Activated CD4-positive, alpha-beta T cell treated with anti-CD3 and anti-CD28 coated beads, Interleukin-2, amount 10 ng/mL, durations not matched to agents 24 days and 14 days (primary cell): ENCODE results near the gene PACSIN2. TPM values are rescaled to one million over a fixed set of nuclear protein-coding genes. Genes with fewer than 3 reads are reported as not detected.
"Not testable (repeated sequence)": the region's sequence is repeated elsewhere in the genome, so short reads cannot be mapped to it uniquely, and the experiment has no call there.

Experiments used
- DNase-seq: peaks from one replicate; pipeline ENCODE4 v3.0.0; 2022
- H3K27ac Mint-ChIP-seq: one replicate; pipeline ENCODE4 v1.8.0; 2022; ENCODE audit warnings: mild to moderate bottlenecking, mixed read lengths
- H3K27me3 Mint-ChIP-seq: one replicate; pipeline ENCODE4 v1.8.0; 2022; ENCODE audit warnings: mixed read lengths
- H3K36me3 Mint-ChIP-seq: one replicate; pipeline ENCODE4 v1.8.0; 2022; ENCODE audit warnings: low read depth, mild to moderate bottlenecking, mixed read lengths
- H3K4me1 Mint-ChIP-seq: one replicate; pipeline ENCODE4 v1.8.0; 2021; ENCODE audit warnings: mixed read lengths
- H3K4me3 Mint-ChIP-seq: one replicate; pipeline ENCODE4 v1.8.0; 2022; ENCODE audit warnings: mild to moderate bottlenecking, moderate library complexity, mixed read lengths
- H3K9me3 Mint-ChIP-seq: one replicate; pipeline ENCODE4 v1.8.0; 2021; ENCODE audit warnings: mixed read lengths
- intact Hi-C: fragments of 100-400 bp; cut with micrococcal nuclease; formaldehyde crosslinking; loops from one replicate; pipeline ENCODE4 v1.15.1; 2023
- total RNA-seq: library from RNA; stranded (reverse); gene quantifications from 2 replicates; pipeline ENCODE4 v1.2.3, GENCODE V29; 2022

Gene PACSIN2
- total RNA-seq, 1 donor from 2014 or later, result 32.5 TPM

DNA sequence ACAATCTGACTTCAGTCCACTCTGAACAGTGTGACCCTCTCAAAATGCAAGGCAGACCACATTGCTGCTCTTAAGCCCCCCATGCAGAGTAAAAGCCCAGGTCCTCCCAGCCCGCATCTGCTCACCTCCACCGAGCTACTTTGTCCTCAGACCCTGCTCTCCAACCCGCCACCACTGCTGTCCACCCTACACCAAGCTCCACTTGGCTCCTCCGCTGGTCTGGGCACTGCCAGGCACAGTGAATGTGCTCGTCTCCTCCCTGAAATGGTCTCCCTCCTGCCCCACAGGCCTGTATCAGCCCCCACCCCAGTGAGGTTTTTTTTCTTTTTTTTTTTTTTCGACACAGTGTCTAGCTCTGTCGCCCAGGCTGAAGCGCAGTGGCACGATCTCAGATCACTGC lies 90.5 kb downstream of the PACSIN2 start:
- no peaks in the 10 kb centered on the region for H3K36me3 Mint-ChIP-seq
- H3K27me3 Mint-ChIP-seq, result no peaks in the 10 kb centered on the region
- H3K27ac Mint-ChIP-seq, result no peak overlapping the region
- H3K9me3 Mint-ChIP-seq, result no peaks in the 10 kb centered on the region
- H3K4me3 Mint-ChIP-seq, result no peak overlapping the region
- intact Hi-C loops, result no loop called here
- DNase-seq, result no peak
- peaks cover 12% of the 10 kb centered on the region for H3K4me1 Mint-ChIP-seq

DNA sequence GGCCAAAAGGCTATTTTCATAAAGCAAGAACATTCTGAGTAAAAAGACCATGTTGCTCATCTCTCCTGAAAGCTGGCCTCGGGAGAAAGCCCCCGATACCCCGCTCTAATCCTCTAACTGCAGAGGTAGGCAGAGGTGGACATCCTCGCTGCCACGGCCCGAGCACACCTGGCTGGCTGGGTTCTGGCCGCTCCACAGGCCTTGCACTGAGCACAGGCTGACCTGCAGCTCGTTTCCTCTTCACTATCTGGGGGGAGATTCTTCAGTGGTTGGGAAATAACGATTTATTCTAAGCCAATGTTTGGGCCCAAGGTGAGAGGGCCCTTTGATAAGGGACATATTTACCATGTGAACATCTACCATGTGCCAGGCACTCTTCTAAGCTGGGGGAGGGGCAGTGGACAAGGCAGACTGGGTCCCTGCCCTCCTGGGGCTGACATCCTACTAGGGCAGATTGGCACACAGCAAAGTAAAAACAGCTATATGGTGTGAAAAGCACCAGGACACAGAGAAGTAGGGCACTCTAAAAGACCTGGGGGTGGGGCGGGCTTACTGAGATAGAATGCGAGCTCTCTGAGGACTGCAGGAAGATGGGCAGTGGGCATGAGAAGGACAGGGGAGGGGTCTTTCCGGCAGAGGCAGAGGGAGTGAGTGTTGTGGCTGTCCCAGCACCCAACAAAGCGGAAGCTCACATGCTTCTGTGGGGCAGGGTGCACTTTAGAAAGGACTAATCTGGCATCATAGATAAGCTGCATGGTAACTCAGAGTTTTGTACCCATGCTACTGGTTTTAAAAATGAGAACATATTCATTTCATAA lies 92.4 kb downstream of the PACSIN2 start:
- H3K4me1 Mint-ChIP-seq, result peaks cover 15% of the 10 kb centered on the region
- no peak overlapping the region for H3K4me3 Mint-ChIP-seq
- no peaks in the 10 kb centered on the region for H3K9me3 Mint-ChIP-seq
- H3K27ac Mint-ChIP-seq, result no peak overlapping the region
- no peak for DNase-seq
- H3K36me3 Mint-ChIP-seq, result no peaks in the 10 kb centered on the region
- intact Hi-C loops, result no loop called here
- H3K27me3 Mint-ChIP-seq, result no peaks in the 10 kb centered on the region

DNA sequence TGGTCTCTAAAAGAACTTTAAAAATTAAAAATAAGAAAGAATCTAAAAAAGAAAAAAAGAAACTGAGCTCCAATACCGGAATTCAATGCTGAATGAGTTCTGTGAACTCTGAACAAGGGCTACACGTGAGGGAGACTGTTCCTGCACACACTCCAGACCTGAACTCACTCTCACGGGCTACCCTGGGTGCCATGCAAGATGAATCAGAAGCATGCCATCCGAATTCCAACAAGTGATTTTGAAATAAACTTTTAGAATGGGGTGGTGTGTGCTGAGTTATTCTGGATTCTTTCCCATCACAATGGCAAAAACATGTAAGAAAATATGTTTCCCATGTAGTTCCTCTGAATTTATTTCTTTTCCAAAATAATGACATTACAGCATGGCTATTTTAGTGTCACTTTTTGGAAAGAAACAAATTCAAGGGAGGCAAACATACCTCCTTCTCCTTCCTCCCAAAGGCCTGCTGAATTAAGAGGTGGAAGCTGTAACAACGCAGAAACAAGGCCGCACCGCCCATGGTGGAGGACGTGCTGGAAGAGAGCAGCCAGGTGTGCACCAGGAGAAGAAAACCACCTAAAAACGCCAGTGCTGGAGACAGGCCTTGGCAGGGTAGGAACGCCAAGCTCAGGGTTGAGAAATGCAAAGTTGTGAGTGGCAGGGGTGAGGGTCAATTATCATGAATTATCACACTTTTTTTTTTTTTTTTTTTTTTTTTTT lies 94.7 kb downstream of the PACSIN2 start:
- H3K4me3 Mint-ChIP-seq, result no peak overlapping the region
- H3K27me3 Mint-ChIP-seq, result no peaks in the 10 kb centered on the region
- H3K36me3 Mint-ChIP-seq, result no peaks in the 10 kb centered on the region
- no peak overlapping the region for H3K27ac Mint-ChIP-seq
- H3K4me1 Mint-ChIP-seq, result peaks cover 13% of the 10 kb centered on the region
- DNase-seq, result no peak
- no peaks in the 10 kb centered on the region for H3K9me3 Mint-ChIP-seq
- intact Hi-C loops, result no loop called here

DNA sequence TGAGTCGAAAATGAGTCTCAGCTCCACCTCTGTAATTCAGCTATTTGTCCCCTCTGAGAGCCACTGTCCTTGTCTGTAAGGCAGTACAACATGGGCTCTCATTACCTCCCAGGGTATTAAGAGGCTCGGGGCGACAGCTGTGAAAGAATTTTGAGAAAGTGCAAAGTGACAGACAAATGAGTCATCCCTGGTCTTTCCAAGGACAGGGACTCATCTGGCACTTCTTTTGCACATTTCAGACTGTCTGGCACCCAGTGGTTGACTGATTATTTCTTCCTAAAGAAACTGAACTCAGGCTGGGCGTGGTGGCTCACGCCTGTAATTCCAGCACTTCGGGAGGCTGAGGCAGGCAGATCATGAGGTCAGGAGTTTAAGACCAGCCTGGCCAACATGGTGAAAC lies 95.8 kb downstream of the PACSIN2 start:
- no peaks in the 10 kb centered on the region for H3K27me3 Mint-ChIP-seq
- no peaks in the 10 kb centered on the region for H3K36me3 Mint-ChIP-seq
- DNase-seq, result no peak
- H3K27ac Mint-ChIP-seq, result no peak overlapping the region
- no peaks in the 10 kb centered on the region for H3K9me3 Mint-ChIP-seq
- peaks cover 13% of the 10 kb centered on the region for H3K4me1 Mint-ChIP-seq
- H3K4me3 Mint-ChIP-seq, result no peak overlapping the region
- intact Hi-C loops, result no loop called here

DNA sequence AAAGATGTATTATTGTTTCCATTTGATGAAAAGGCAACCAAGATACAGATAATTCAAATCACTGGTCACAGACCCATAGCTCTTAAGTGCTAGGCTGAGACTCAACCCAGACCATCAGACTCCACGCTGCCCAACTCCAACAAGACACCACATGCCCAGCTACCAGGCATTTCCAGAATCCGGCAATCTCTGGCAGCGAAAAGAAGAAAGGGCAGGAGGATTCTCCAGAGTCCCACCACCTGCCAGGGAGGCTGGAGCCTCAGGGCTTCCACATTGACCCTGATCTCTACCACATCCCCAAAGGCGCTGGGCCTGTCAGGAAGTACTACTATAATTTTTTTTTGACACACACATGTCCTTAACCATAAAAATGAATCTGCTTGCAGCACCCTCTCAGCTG lies 96.4 kb downstream of the PACSIN2 start:
- no peaks in the 10 kb centered on the region for H3K36me3 Mint-ChIP-seq
- no peak overlapping the region for H3K27ac Mint-ChIP-seq
- intact Hi-C loops, result no loop called here
- H3K9me3 Mint-ChIP-seq, result no peaks in the 10 kb centered on the region
- peaks cover 13% of the 10 kb centered on the region for H3K4me1 Mint-ChIP-seq
- DNase-seq, result no peak
- H3K4me3 Mint-ChIP-seq, result no peak overlapping the region
- H3K27me3 Mint-ChIP-seq, result no peaks in the 10 kb centered on the region

DNA sequence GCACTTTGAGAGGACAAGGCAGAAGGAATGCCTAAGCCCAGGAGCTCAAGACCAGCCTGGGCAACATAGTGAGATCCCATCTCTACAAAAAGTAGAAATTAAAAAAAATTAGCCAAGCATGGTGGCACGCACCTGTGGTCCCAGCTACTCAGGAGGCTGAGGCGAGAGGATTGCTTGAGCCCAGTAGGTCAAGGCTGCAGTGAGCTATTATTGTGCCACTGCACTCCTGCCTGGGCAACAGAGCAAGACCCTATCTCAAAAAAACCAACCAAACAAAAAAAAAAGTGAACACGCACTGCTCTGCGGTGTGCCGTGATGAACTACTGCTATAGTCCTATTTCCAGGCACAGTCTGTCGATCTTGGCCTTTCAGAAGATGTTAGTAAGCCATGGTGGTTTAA lies 97.6 kb downstream of the PACSIN2 start:
- not testable (repeated sequence) for H3K36me3 Mint-ChIP-seq

DNA sequence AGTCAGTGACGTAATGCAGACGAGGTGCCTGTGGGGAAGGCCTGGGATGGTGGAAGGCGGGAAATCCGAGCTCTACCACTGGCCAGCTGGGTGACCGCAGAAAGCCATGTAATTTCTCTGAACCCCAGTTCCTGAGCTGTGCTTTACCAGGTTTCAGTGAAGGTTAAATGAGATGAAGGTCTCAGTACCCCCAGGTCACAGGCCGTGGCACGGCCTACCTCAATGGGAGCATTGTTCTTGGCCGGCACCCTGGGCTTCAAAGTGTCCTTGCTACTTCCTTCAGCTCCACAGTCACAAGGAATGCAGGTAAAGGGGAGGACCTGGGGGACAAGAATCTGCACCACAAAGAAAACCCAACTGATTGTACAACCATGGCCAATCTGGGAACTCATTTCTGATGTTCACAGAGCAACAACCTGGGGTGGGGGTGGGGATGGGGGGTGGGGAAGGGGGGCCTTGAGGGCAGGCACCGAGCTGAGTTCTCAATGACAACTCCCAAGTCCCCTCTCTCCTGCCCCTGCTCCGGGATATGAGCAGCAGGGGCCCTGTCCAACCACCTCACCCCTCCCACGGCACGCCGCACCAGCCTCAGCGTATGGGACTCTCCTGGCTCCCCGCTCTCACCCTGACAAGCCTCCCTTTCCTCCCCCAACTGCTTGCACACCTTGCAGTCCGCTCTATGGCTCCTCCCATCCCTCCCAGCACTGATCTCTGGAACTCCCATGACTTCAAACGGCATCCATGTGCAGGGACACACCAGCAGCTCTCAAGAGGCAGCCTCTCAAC lies 98.8 kb downstream of the PACSIN2 start:
- intact Hi-C loops, result no loop called here
- Mint-ChIP-seq H3K27ac (no peak overlapping the region), H3K27me3 (no peaks in the 10 kb centered on the region), H3K4me1 (peaks cover 3% of the 10 kb centered on the region), H3K4me3 (no peak overlapping the region), H3K9me3 (no peaks in the 10 kb centered on the region), H3K36me3 (peaks cover 3% of the 10 kb centered on the region)
- no peak for DNase-seq

More for the DNA sequence above, 97.6 kb downstream of the PACSIN2 start:
- H3K4me3 Mint-ChIP-seq, DNase-seq, H3K4me1 Mint-ChIP-seq, H3K27me3 Mint-ChIP-seq, H3K9me3 Mint-ChIP-seq, intact Hi-C loops, H3K27ac Mint-ChIP-seq: not testable (repeated sequence)

DNA sequence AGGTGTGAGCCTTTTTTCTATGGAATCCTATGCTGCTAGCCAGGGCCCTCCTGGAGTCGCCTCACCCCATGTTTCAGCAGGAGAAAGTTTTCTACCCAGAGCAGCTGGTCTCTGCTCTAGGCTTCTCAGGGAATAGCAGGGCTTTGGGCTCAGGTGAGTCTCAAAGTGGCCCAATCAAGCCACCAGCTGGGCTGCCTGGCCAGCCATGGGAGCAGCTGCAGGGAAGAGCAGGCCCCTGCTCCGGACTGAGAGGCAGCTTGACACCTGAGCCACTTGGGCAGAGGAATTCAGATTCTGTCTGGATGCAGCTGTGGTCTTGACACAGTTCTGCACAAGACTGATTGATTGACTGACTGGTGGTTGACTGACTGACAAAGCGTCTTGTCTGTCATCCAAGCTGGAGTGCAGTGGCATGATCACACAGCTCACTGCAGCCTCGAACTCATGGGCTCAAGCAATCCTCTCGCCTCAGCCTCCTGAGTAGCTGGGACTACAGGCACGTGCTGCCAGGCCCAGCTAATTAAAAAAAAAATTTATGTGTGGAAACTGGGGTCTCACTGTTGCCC lies 100.4 kb downstream of the PACSIN2 start:
- intact Hi-C loops, result no loop called here
- Mint-ChIP-seq H3K27me3 (no peaks in the 10 kb centered on the region), H3K4me3 (no peak overlapping the region), H3K9me3 (no peaks in the 10 kb centered on the region), H3K27ac (no peak overlapping the region), H3K36me3 (peaks cover 3% of the 10 kb centered on the region), H3K4me1 (peaks cover 3% of the 10 kb centered on the region)
- no peak for DNase-seq

DNA sequence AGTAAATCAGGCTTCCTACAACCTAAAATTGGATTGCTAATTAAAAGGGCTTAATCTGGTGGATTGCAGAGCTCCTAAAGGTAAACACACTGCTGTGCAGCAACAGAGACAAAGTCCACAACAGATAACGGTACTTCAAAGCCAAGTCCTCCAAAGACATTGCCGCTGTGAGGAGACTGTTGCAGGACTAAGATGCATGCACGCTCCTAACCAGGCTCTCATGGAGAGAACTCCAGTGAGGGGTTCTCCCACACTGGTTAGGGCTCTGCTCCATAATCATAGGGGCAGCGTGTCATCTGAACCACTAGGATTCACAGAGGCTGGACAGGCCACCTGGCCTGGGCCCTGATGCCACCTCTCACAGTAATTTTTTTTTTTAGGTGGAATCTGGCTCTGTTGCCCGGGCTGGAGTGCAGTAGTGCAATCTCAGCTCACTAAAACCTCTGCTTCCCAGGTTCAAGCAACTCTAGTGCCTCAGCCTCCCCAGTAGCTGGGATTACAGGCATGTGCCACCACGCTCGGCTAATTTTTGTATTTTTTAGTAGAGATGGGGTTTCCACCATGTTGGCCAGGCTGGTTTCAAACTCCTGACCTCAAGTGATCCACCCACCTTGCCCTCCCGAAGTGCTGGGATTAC lies 101.0 kb downstream of the PACSIN2 start:
- H3K36me3 Mint-ChIP-seq, result peaks cover 3% of the 10 kb centered on the region
- no peaks in the 10 kb centered on the region for H3K9me3 Mint-ChIP-seq
- DNase-seq, result no peak
- intact Hi-C loops, result no loop called here
- no peak overlapping the region for H3K4me3 Mint-ChIP-seq
- H3K27me3 Mint-ChIP-seq, result no peaks in the 10 kb centered on the region
- no peak overlapping the region for H3K27ac Mint-ChIP-seq
- H3K4me1 Mint-ChIP-seq, result no peaks in the 10 kb centered on the region

DNA sequence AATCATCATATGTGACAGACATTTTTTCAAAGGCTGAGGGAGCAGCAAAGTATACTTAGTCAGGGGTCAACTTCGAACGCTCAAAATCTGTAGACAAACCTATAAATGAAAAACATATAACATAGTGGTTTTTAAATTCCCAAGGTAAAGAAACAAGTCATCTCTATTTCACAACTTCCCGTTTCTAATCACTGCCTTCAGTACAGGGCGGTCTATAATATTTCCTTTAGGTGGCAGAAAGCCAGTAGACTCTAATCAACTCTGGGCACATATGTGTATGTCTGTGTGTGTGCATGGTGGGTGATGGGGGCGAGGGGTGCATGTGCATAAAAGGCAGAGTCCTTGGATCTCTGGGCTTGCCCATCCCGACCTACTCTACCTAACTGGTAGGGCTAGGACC lies 102.9 kb downstream of the PACSIN2 start:
- H3K27me3 Mint-ChIP-seq, result no peaks in the 10 kb centered on the region
- no peak overlapping the region for H3K27ac Mint-ChIP-seq
- H3K4me1 Mint-ChIP-seq, result no peaks in the 10 kb centered on the region
- no peak overlapping the region for H3K4me3 Mint-ChIP-seq
- H3K36me3 Mint-ChIP-seq, result peaks cover 3% of the 10 kb centered on the region
- no peaks in the 10 kb centered on the region for H3K9me3 Mint-ChIP-seq
- DNase-seq, result no peak
- intact Hi-C loops, result no loop called here

DNA sequence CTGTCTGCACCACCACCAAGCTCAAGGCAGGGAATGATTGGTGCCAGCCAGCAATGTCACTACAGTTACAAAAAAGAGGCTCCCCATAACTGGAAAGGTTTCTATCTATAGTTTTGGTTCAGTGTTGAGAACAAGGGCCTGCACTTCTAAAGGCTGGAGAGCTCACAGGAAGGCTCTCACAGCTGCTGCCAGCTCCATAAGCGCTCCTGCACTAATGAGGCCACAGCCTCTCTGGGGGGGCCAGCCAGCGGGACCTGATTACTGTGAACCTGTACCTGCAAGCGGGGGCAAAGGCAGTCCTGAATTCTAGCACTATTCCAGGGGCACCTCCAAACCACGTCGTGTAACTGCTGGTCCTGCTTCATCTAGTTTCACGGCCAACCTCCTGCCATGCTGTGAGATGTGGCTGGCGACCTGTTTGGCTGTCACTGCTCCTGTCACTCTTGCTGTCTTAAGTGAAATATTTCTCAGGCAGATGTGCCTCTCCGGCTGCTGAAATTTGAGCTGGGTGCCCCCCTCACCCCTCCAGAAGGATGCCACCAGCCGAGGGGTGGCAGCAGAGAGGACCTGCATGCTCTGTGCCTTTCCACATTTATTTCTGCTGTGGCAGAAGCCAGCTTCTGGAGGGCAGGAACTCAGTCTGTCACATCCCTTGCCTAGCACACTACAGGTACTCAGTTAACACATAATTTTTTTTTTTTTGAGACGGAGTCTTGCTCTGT lies 104.6 kb downstream of the PACSIN2 start:
- intact Hi-C loops, result no loop called here

DNA sequence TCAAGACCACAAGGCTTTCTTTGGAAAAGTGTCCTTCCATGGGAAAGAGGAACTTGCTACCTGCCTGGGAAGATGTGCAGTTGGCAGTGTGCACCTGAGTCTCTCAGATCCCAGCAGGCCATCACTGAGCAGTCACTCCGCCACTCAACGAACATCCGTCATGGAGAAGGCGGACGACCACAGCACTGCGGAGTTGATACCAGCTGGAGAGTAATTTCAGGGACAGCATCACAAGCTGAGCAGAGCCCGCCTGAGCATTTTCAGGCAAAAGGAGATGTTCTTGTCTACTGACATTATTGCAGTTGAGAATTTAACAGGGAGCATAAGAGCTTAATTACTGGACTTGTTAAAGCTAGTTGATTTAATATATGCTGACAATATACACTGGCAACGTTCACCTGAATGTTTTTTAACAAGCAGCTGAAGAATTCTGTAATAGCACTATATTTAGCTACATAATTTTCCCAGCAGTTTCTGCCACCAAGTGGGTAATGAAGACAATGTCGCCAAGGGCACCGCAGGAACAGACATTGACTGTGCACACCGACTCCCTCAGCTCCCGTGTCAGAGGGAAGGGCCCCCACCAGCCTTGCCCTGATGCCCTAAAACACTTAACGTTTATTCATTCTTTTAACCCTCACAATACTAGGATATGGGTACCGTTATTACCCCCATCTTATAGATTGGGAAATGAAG lies 105.4 kb downstream of the PACSIN2 start:
- intact Hi-C loops, result no loop called here
- no peaks in the 10 kb centered on the region for H3K27me3 Mint-ChIP-seq
- no peak overlapping the region for H3K27ac Mint-ChIP-seq
- no peaks in the 10 kb centered on the region for H3K4me1 Mint-ChIP-seq
- H3K9me3 Mint-ChIP-seq, result no peaks in the 10 kb centered on the region
- no peak overlapping the region for H3K4me3 Mint-ChIP-seq
- peaks cover 6% of the 10 kb centered on the region for H3K36me3 Mint-ChIP-seq
- DNase-seq, result no peak

More for the DNA sequence above, 104.6 kb downstream of the PACSIN2 start:
- Mint-ChIP-seq H3K9me3 (no peaks in the 10 kb centered on the region), H3K27ac (no peak overlapping the region), H3K27me3 (no peaks in the 10 kb centered on the region), H3K4me3 (no peak overlapping the region), H3K4me1 (no peaks in the 10 kb centered on the region), H3K36me3 (peaks cover 6% of the 10 kb centered on the region)
- no peak for DNase-seq
